D341Med (cell line): ENCODE measurements around the gene TBC1D22A.
A peak's percentile ranks its signal among the peaks of the same experiment; 100 is the strongest.

Source experiments
- DNase-seq: peaks from one replicate; pipeline ENCODE4 v3.0.0; 2012; ENCODE audit warnings: low spot score

Gene TBC1D22A

DNA sequence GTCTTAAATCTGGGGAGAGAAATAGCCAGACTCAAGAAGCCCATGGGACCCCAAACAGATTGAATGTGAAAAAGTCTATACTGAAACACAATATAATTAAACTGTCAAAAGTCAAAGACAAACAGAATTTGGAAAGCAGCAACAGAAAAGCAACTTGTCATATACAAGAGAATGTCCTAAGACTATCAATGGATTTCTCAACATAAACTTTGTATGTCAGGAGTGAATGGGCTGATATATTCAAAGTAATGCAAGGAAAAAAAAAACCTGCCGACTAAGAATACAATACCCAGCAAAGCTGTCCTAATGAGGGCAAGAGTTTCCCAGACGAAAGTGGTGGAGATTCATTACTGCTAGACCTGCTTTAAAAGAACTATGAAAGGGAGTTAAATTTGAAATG is 73.2 kb downstream of the TBC1D22A start:
- no peak for DNase-seq

- DNase-seq, result no peak
These were observed 79.1 kb downstream of the TBC1D22A start for GRCh38 chr22:46841522-46841921.

- DNase-seq, result no peak
These were observed 80.2 kb downstream of the TBC1D22A start for GRCh38 chr22:46842606-46843005.

DNA sequence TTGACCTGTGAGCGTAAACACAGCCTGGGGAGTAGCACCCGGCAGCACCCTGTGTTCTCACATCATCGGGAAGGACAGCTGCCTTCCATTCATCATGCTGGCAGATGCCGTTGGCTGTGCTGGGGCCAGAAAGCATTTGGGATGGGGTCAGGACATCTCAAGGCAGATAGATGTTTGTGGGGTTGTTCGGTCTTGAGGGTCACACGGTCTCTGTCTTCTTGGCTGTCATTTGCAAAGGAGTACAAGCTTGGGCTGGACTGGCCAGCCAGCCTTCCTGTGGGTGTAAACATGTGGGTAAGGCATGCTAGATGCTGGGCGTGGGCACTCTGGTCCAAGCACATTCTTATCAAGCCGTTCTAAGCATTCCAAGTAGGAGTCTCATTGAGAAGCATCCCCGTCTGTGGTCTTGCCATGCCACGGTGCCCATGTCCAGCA is 81.4 kb downstream of the TBC1D22A start:
- no peak for DNase-seq

- DNase-seq, result no peak
These were observed 82.3 kb downstream of the TBC1D22A start for GRCh38 chr22:46844606-46845210.

- no peak for DNase-seq
These were observed 83.1 kb downstream of the TBC1D22A start for GRCh38 chr22:46845296-46846149.

GRCh38 chr22:46846150-46846831 is 83.8 kb downstream of the TBC1D22A start:
- DNase-seq, result peak; percentile 4

GRCh38 chr22:46846832-46847355 is 84.4 kb downstream of the TBC1D22A start:
- peak; percentile 22 for DNase-seq

DNA sequence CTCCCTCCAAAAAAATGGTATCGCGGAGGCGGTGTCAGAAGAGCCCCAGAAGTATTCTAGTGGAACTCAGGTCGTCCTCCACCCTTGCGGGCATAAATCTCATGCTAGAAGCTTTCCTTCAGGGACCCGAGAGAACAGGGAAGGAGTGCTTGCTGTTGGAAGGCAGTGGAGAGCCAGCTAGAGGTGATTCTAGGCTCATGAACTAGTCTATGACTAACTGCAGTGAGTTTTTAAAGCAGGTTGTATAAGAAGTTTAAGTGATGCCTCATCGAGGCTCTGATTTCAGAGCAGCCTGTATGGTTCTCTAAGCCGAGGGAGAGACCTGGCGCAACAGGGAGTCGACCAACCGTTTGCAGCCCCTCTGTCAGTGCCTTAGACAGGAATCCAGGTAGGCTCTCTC is 85.7 kb downstream of the TBC1D22A start:
- DNase-seq, result peak; percentile 5

DNA sequence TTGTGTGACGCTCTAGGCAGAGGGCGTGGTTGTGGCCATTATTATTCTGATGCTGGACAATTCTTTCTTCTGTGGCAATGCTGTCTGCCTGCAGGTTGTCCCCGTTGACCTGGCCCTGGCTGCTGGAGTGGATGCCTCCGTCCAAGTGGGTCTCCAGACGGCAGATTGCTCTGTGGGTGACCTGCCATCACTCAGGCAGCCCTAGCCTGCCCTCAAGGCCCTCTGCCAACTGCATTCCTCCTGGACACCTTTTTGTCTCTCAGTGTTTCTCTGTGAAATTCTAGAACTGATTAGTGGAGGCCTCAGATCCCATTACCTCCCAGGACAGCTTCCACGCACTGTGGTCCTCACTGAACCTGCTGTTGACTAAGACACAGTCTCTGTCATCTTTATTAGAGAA is 86.7 kb downstream of the TBC1D22A start:
- DNase-seq, result peak; percentile 15

DNA sequence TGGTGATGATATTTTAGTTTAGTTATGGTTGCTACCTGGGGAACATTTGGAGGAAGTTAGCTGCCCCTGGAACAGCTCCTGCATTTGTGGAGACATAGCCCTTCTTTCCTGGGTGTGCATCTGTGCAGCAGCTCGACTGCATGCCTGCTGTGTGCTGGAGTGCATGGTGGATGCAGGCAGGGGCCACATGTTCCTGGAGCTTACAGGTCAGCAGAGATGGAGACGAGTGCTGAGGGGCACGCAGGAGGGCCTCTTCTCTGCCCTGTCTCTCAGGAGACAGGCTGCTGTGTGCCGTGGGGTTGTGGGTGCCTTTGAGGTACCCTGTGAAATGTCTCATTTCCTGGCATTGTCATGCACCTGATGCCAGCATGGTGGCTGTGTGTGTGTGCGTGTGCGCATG is 87.5 kb downstream of the TBC1D22A start:
- DNase-seq, result no peak

DNA sequence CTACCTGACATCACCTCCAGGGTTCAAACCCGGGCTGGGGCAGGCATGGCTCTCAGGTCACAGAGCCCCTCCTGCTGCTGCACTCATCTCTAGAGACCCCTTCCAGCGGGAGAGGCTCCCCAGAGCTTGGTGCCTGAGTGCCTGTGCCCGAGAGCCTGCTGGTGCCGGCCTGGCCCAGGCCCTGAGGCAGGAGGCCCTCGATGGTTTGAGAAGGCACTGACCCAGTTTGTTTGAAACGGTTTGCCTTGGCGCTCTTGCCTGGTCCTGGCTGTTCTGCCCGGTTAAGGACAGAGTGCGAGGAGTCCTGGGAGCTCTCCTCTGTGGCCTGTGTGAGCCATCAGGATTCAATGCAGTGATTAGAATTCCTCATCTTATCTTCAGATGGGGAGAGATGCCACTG is 88.9 kb downstream of the TBC1D22A start:
- no peak for DNase-seq

DNA sequence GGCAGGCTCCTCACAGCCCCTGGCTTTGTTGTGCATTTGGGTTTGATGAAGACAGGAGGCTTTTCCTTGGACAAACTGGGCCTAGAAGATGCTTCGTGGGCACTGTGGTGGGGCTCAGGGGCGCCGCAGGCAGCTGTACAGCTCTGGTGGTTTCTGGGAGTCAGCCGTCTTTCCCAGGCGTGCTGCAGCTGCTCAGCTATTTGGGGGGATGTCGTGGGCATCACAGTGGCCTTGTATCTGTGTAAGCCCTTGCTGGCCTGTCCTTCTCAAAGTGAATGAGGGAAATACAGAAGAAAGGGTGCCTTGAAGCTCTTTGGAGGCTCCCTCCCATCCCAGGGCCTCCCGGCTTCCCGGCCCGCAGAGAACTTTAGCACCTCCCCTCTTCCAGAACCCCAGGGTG is 89.5 kb downstream of the TBC1D22A start:
- DNase-seq, result no peak

GRCh38 chr22:46852771-46853170 is 90.3 kb downstream of the TBC1D22A start:
- DNase-seq, result no peak

DNA sequence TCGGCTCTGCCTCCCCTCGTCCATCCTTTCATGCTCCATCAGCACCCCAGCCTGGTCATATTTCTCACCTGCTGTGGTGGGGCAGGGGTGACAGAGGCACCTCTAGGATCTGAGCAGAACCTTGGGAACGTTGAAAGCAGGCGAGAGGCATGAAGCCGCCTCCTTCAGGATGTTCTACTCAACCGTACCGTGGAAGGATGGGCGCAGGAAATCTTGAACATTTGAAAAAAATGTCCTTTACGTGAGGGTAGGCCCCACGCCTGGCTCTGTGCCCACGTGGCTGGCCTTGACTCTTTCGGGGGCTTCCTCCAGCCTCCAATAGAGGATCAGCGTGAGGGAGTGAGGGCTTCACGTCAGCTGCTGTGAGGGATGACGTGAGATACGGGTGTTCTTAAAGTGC is 90.7 kb downstream of the TBC1D22A start:
- DNase-seq, result no peak

GRCh38 chr22:46854125-46854870 is 91.8 kb downstream of the TBC1D22A start:
- DNase-seq, result no peak

- DNase-seq, result no peak
These were observed 93.2 kb downstream of the TBC1D22A start for GRCh38 chr22:46855681-46856080.

- DNase-seq, result no peak
These were observed 94.2 kb downstream of the TBC1D22A start for GRCh38 chr22:46856661-46857060.

- no peak for DNase-seq
These were observed 94.9 kb downstream of the TBC1D22A start for GRCh38 chr22:46857142-46857884.

DNA sequence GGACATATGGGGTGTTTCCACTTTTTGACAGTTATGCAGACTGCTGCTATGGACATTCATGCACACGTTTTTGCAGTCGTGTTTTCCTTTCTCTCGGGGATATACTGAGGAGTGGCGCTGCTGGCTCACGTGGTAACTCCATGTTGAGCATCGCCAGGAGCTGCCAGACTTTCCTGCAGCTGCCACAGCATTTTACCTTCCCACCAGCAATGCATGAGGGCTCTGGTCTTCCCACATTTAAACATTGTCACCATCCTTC is 95.4 kb downstream of the TBC1D22A start:
- no peak for DNase-seq

- DNase-seq, result no peak
These were observed 95.8 kb downstream of the TBC1D22A start for GRCh38 chr22:46858181-46858771.
